GM10847 (cell line): Measurements from ENCODE around the gene PRKCZ.

ENCODE experiments used
- POLR2A ChIP-seq: IDR thresholded peaks from 2 replicates; pipeline ENCODE4 v1.6.1; 2011; ENCODE audit not compliant: insufficient read length; ENCODE audit errors: extremely low read depth

The PRKCZ gene

DNA sequence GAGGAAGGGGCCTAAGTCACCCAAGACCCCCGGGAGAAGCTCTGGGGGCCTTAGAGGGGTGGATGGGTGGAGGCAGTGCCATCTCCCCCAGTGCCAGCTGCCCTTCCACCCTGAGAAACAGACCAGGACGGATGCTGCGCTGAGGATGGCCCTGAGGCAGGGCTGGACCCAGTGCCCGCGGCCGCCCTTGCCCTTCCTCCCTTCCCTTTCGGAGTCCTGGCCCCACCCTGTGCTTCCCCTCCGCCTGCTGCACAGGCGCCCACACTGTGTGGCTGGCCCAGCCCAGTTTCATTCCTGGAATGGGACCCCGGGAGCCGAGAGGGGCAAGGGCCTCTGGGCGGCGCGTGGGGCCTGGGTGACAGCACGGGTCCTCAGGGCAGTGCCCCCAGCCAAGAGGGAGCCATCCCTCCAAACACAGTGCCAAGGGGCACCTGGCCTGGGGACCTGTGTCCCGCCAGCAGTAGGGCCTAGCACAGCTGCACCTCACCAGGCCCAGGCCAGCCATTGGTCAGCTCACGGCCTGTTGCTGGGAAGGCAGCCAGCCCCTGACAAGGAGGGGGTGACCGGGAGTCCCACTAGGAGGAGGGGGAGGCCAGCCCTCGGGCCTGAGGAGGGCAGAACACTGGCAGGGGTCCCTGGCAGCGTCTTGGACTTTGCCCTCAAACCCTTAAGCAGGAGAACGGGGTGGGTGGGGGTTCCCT, 164.5 kb downstream of the PRKCZ start:
- TF ChIP-seq POLR2A: no peak

DNA sequence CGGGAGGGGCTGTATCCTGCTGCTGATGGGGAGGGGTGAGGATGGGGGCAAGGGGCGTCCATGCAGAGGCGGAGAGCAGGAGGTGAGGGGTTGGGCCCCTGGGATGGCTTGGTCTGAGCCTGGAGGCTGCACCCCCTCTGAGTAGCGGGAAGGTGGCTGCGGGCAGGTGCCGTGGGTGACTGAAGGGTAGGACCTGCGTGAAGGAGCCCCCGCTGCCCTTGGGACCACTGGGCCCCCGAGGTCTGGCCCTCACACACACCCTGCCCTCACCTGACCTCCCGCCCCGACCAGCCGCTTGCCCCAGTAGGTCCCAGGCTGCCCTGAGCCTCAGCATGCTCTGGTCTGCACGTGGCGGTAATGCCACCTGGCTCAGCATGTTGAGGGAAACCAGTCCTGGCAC, 165.1 kb downstream of the PRKCZ start:
- no peak for TF ChIP-seq POLR2A

DNA sequence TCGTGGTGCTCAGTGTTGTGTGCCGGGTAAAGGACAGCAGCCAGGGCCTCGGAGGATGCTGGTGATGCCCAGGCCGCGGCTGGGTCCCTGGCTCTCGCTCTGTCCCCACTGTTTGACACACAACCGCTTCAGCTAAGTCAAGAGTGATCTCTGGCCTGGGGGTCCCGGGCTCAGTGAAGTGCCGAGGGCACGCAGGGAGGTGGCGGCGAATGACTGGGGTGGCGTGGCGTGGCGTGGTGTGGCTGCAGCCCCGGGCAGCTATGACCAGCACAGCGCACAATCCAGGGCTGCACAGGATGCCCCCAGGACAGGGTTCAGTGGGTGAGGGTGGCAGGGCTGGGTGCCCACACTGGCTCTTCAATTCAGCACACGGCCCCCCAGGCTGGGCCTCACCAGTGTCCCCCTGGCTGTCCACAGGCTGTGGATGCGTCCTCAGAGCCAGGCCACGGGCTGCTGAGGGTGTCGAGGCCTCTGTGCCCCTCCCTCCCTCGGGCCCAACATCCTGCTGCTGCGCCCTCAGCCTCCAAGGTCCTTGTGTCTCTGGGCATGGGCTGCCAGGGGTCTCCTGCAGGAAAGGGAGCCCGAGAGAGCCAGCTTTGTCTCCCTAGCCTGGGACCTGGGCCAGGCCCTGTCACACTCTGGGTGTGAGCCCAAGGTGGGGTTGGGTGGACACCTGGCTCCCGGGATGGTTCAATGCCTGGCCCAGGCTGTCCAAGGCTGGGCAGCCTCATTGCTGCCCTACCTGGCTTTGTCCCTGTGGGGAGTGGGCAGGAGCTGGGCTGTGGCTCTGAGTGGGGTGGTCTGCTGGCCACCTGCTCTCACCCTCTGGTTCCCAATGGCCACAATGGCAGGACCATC, 165.9 kb downstream of the PRKCZ start:
- TF ChIP-seq POLR2A: no peak

DNA sequence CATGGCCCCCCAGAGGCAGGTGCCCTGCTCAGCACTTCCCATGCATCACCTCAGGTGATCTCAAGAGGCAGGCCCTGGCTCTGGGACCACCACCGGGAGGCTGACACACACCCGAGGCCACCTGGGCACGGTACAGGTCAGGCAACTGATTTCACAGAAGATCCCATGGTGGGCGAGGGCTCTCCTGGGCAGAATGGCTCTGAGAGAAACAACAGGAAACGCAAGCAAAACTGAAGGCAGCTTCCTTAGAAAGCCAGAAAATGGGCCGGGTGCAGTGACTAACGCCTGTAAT, 166.5 kb downstream of the PRKCZ start:
- TF ChIP-seq POLR2A: no peak

DNA sequence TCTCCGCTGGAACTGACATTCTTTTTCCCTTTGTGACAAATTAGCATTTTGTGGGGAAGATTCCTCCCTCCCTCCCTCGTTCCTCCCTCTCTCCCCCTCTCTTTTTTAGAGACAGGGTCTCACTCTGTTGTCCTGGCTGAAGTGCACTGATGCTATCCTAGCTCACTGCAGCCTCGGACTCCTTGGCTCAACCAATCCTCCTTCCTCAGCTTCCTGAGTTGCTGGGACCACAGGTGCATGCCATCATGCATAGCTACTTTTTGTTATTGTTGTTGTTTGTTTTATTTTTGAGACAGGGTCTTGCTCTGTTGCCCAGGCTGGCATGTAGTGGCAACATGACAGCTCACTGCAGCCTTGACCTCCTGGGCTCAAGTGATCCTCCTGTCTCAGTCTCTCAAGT, 171.1 kb downstream of the PRKCZ start:
- TF ChIP-seq POLR2A: no peak

DNA sequence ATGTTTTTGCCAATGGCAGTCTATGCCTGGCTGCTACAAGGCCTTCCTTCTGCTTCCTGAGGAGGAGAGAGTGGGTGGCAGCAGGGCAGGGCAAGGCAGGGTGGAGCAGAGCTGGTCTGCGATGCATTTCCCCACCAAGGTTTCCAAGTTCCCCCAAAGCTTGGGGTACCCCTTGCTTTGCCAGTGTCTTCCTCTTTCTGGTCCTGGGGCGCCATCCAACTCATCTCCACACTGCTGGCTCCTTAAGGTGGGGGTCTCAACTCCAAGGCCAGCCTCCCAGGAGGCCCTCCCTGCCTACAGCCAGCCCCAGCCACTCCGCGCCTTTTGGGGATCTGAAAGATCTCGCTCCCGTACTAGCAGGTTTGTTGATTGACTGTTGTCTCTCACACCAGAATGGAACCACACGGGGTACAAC, 174.0 kb downstream of the PRKCZ start:
- TF ChIP-seq POLR2A: no peak

DNA sequence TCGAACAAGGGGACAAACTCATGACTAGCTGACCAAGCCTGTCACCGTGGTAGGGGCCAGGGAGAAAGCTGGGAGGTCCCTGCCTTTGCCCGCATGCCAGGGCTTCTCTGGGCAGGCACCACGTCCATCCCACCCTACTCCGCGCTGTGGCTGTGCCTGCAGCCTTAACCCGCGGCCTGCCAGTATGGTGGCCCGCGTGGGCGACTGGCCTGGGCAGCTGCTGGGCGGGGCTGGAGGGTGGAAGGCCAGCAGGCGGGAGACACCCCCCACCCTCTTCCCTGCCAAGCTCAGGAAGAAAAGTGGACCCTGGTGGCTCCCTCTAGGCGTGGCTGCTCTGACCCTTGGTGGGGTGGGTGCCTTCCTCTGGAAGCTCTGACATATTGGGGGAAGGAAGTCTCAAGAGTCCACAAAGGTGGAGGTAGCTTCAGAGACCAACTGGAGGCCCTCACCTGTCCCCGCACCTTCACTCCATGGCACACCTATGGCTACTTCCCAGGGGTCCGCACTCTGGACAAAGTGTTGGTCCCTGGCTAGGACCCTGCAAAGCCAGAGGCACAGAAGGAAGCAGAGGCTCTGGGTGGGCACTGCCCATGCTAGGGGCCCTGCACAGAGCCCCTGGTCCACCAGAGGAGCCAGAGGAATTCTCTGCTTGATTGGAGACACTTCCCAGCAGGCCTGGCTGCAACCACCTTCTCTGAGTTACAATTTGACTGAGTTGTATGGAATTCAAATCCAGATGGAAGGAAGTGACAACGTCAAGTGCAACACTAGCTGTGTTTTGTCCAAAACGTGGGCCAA, 174.6 kb downstream of the PRKCZ start:
- no peak for TF ChIP-seq POLR2A

DNA sequence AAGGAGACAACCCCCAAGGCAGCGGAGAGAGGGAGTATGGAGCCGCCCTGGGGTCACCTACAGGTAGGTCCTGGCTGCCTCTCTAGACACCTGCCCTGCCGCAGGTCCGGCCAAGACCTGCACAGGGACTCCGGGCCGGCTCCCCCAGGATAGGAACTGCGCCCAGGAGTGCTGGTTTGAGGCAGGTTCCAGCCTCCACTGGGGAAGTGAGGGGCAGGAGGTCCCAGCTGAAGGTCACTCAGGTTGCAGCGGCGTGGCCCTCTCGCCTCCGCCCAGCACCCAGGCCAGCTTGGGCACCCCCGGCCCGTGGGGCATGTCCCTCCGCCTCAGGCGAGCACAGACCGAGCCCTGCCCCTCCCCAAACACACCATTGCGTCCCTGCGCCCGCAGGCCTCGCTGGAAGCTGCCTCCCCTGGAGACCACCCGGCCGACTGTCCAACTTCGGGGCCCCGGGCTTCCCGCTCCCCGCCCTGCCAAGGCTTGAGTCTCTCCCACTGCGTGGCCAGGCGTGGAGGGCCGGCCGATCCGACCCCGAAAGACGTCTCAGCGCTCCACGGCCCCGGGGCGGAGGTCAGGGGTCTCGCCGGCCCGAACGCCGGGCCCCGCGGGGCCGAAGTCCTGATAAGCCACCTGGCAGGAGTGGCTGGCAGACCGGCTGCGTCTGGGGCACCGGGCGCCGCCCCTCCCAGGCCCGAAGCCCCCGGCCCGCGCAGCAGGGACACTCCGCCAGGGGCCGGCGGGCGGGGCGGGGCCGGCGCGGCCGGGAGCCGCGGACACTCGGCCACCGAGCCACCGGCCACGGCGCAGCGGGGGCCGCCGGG, 176.5 kb downstream of the PRKCZ start:
- TF ChIP-seq POLR2A: no peak

DNA sequence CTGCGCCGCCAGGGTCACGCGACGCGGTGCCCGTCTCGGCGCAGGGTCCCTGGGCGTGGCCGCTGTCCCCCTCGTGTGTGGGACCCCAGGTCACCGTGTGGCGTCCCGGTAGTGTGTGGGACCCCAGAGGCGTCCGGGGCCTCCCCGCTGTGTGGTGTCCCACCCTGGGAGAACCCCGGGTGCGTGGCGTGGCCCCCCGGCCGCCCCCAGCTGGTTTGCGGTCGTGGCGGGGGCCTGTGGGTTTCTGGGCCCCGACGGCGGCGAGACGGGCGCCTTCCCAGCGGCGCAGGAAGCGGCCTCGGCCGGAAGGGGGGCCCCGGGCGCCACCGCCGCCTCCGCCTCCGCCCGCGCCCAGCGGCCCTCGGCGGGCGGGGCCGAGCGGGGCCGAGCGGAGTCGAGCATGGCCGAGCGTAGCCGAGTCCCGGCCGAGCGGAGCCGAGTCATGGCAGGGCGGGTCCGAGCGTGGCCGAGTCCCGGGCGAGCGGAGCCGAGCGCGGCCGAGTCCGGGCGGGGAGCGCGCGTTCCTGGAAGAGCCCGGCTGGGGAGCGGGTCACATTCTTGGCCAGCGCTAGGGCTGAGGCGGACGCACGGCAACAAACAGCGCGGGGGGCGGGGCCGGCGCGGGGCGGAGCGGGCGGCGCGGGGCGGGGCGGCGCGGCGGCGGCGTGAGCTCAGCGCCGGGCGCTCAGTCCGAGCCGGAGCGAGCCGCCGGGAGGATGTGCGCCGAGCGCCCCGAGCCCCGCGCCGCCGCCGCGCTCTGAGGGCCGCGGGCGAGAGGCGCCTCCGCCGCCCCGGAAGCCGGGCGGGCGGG, 177.3 kb downstream of the PRKCZ start:
- peak; percentile 81 for TF ChIP-seq POLR2A

DNA sequence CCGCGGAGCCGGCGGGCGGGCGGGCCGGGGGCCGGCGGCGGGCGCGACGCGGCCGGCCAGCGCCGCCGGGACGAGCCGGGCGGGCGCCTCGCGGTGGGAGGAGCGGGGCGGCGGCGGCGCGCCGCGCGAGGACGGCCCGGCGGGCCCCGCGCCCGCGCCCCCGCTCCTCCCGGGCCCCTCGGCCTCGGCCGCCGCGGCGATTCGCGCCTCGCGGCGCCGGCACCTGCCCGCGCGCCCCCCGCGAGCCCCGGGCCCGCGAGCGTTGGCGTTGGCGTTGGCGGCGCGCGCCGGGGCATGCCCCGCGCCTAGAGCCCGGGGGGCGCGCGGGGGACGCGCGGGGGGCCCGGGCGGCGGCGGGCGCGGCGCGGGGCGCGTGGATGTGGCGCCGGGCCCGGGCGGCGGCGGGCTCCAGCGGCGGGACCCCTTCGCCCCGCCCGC, 178.0 kb downstream of the PRKCZ start, which contains the start of gene SKI:
Gene SKI (plus strand): TSS at position 163 of the 438 bp plus-strand sequence. CDS start 448 bp downstream, outside the sequence.
- no peak for TF ChIP-seq POLR2A

DNA sequence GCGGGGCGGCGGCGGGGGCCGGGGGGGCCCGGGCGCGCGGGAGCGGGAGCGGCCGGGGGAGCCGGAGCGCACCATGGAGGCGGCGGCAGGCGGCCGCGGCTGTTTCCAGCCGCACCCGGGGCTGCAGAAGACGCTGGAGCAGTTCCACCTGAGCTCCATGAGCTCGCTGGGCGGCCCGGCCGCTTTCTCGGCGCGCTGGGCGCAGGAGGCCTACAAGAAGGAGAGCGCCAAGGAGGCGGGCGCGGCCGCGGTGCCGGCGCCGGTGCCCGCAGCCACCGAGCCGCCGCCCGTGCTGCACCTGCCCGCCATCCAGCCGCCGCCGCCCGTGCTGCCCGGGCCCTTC, 178.5 kb downstream of the PRKCZ start:
- no peak for TF ChIP-seq POLR2A

DNA sequence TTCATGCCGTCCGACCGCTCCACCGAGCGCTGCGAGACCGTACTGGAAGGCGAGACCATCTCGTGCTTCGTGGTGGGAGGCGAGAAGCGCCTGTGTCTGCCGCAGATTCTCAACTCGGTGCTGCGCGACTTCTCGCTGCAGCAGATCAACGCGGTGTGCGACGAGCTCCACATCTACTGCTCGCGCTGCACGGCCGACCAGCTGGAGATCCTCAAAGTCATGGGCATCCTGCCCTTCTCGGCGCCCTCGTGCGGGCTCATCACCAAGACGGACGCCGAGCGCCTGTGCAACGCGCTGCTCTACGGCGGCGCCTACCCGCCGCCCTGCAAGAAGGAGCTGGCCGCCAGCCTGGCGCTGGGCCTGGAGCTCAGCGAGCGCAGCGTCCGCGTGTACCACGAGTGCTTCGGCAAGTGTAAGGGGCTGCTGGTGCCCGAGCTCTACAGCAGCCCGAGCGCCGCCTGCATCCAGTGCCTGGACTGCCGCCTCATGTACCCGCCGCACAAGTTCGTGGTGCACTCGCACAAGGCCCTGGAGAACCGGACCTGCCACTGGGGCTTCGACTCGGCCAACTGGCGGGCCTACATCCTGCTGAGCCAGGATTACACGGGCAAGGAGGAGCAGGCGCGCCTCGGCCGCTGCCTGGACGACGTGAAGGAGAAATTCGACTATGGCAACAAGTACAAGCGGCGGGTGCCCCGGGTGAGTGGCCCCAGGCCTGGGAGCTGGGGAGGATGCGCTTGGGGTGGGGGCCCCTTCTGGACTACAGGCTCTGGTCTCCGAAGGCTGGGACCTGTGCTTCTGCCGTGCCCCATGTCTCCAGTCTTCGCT, 179.0 kb downstream of the PRKCZ start:
- no peak for TF ChIP-seq POLR2A

DNA sequence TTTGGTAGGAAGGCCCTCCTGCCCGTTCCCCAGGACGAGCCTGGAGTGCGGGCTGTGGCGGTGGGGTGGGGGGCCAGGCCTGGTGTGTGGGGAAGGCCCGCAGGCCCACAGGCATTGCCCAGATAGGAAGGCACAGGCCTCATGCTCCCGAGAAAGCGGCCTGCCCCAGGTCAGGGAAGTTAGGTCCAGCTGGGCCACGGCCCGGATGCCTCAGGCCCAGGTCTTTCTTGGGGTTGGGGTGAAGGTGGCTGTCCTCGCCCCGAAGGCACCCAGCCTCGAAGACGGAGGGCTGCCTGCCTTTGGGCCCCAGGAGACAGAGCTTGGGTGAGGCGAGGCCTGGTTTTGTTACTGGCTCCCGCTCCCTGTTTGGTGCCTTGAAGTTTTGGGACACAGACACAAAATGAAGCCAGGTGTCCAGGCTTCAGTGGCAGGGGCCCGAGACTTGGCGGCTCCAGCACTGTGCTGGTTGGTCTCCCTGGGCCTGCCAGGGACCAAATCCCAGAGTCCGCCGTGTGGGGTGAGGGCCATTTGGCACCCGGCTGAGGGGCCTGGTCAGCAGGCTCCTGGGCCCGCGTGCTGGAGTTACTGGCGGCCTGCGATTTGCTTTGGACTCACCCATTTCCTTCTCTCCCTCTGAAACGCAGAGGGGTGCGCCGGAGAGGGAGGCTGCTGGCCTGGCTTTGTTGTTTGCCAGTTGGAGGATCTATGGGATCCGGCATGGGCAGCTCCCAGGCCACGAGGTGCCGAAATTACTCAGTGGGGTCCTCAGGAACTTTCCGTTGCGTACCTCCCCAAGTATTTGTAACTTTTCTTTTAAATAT, 179.9 kb downstream of the PRKCZ start:
- TF ChIP-seq POLR2A: no peak
